ENCODE results near the gene AMPD3. TPM values are rescaled to one million over a fixed set of nuclear protein-coding genes. Genes with fewer than 3 reads are reported as not detected.
A peak's percentile ranks its signal among the peaks of the same experiment; 100 is the strongest.

The AMPD3 gene
- total RNA-seq, 1 donor from 2014 or later: 18.3 TPM

- intact Hi-C loops (cut with micrococcal nuclease): loop anchor here (2.0 to 10.0 kb wide), 10 partner anchors 46 to 1773 kb away; partner anchors contain the start of genes EIF4G2, RNF141, RPL27A and TRIM66
- Mint-ChIP-seq H3K27me3 (no peaks in the 10 kb centered on the region), H3K36me3 (ENCODE audit: low read depth) (peaks cover 24% of the 10 kb centered on the region), H3K4me1 (peaks cover 53% of the 10 kb centered on the region), H3K9me3 (no peaks in the 10 kb centered on the region), H3K27ac (peak overlapping the region; percentile 94), H3K4me3 (peak overlapping the region; percentile 96)
- no peak for DNase-seq
Measured at GRCh38 chr11:10457901-10458300, 2.8 kb downstream of the AMPD3 start.

- peak; percentile 90 for DNase-seq
- intact Hi-C loops (cut with micrococcal nuclease): loop anchor here (1.0 to 10.0 kb wide), 12 partner anchors 8 to 1774 kb away; partner anchors contain the start of genes EIF4G2, RNF141, RPL27A and TRIM66
- H3K27ac Mint-ChIP-seq: peak overlapping the region; percentile 95
- H3K27me3 Mint-ChIP-seq: no peaks in the 10 kb centered on the region
- H3K9me3 Mint-ChIP-seq: no peaks in the 10 kb centered on the region
- peaks cover 36% of the 10 kb centered on the region for H3K36me3 Mint-ChIP-seq (ENCODE audit: low read depth)
- peak overlapping the region; percentile 84 for H3K4me3 Mint-ChIP-seq
- peaks cover 49% of the 10 kb centered on the region for H3K4me1 Mint-ChIP-seq
Measured at GRCh38 chr11:10459029-10459970, 4.2 kb downstream of the AMPD3 start.

- intact Hi-C loops (cut with micrococcal nuclease): no loop called here
- no peaks in the 10 kb centered on the region for H3K9me3 Mint-ChIP-seq
- DNase-seq: no peak
- peak overlapping the region; percentile 25 for H3K27ac Mint-ChIP-seq
- H3K4me3 Mint-ChIP-seq: no peak overlapping the region
- peaks cover 49% of the 10 kb centered on the region for H3K36me3 Mint-ChIP-seq (ENCODE audit: low read depth)
- H3K27me3 Mint-ChIP-seq: no peaks in the 10 kb centered on the region
- peaks cover 37% of the 10 kb centered on the region for H3K4me1 Mint-ChIP-seq
Measured at GRCh38 chr11:10460611-10461275, 5.7 kb downstream of the AMPD3 start.

GRCh38 chr11:10461276-10461790 lies 6.3 kb downstream of the AMPD3 start:
- H3K4me1 Mint-ChIP-seq: peaks cover 33% of the 10 kb centered on the region
- no peak overlapping the region for H3K4me3 Mint-ChIP-seq
- no peak for DNase-seq
- H3K36me3 Mint-ChIP-seq (ENCODE audit: low read depth): peaks cover 53% of the 10 kb centered on the region
- intact Hi-C loops (cut with micrococcal nuclease): no loop called here
- H3K9me3 Mint-ChIP-seq: no peaks in the 10 kb centered on the region
- H3K27ac Mint-ChIP-seq: no peak overlapping the region
- H3K27me3 Mint-ChIP-seq: no peaks in the 10 kb centered on the region

- Mint-ChIP-seq H3K27ac (peak overlapping the region; percentile 10), H3K36me3 (ENCODE audit: low read depth) (peaks cover 64% of the 10 kb centered on the region), H3K27me3 (no peaks in the 10 kb centered on the region), H3K9me3 (peaks cover 5% of the 10 kb centered on the region), H3K4me1 (peaks cover 21% of the 10 kb centered on the region), H3K4me3 (no peak overlapping the region)
- intact Hi-C loops (cut with micrococcal nuclease): no loop called here
- no peak for DNase-seq
Measured at GRCh38 chr11:10462746-10463300, 7.8 kb downstream of the AMPD3 start.

- Mint-ChIP-seq H3K27ac (no peak overlapping the region), H3K36me3 (ENCODE audit: low read depth) (peaks cover 54% of the 10 kb centered on the region), H3K9me3 (peaks cover 19% of the 10 kb centered on the region), H3K27me3 (no peaks in the 10 kb centered on the region), H3K4me3 (no peak overlapping the region), H3K4me1 (peaks cover 9% of the 10 kb centered on the region)
- intact Hi-C loops (cut with micrococcal nuclease): no loop called here
- no peak for DNase-seq
Measured at GRCh38 chr11:10473371-10473770, 18.3 kb downstream of the AMPD3 start.

GRCh38 chr11:10474551-10474950 lies 19.5 kb downstream of the AMPD3 start:
- H3K27me3 Mint-ChIP-seq: no peaks in the 10 kb centered on the region
- intact Hi-C loops (cut with micrococcal nuclease): no loop called here
- H3K27ac Mint-ChIP-seq: no peak overlapping the region
- H3K36me3 Mint-ChIP-seq (ENCODE audit: low read depth): peaks cover 44% of the 10 kb centered on the region
- H3K4me3 Mint-ChIP-seq: no peak overlapping the region
- peaks cover 5% of the 10 kb centered on the region for H3K4me1 Mint-ChIP-seq
- no peak for DNase-seq
- H3K9me3 Mint-ChIP-seq: peaks cover 7% of the 10 kb centered on the region

GRCh38 chr11:10476342-10476741 lies 21.3 kb downstream of the AMPD3 start:
- no peak for DNase-seq
- Mint-ChIP-seq H3K36me3 (ENCODE audit: low read depth) (peaks cover 46% of the 10 kb centered on the region), H3K27me3 (no peaks in the 10 kb centered on the region), H3K9me3 (peaks cover 4% of the 10 kb centered on the region), H3K4me1 (peaks cover 5% of the 10 kb centered on the region), H3K27ac (no peak overlapping the region), H3K4me3 (no peak overlapping the region)
- intact Hi-C loops (cut with micrococcal nuclease): no loop called here

- no peak for DNase-seq
- Mint-ChIP-seq H3K4me1 (peaks cover 5% of the 10 kb centered on the region), H3K27me3 (no peaks in the 10 kb centered on the region), H3K27ac (no peak overlapping the region), H3K4me3 (no peak overlapping the region), H3K36me3 (ENCODE audit: low read depth) (peaks cover 45% of the 10 kb centered on the region), H3K9me3 (no peaks in the 10 kb centered on the region)
- intact Hi-C loops (cut with micrococcal nuclease): no loop called here
Measured at GRCh38 chr11:10476927-10477689, 22.0 kb downstream of the AMPD3 start.

- Mint-ChIP-seq H3K27ac (no peak overlapping the region), H3K9me3 (no peaks in the 10 kb centered on the region), H3K27me3 (no peaks in the 10 kb centered on the region), H3K4me1 (peaks cover 5% of the 10 kb centered on the region), H3K36me3 (ENCODE audit: low read depth) (peaks cover 44% of the 10 kb centered on the region), H3K4me3 (no peak overlapping the region)
- no peak for DNase-seq
- intact Hi-C loops (cut with micrococcal nuclease): no loop called here
Measured at GRCh38 chr11:10477690-10478046, 22.6 kb downstream of the AMPD3 start.

- DNase-seq: no peak
- peaks cover 5% of the 10 kb centered on the region for H3K4me1 Mint-ChIP-seq
- intact Hi-C loops (cut with micrococcal nuclease): no loop called here
- H3K27me3 Mint-ChIP-seq: no peaks in the 10 kb centered on the region
- peaks cover 45% of the 10 kb centered on the region for H3K36me3 Mint-ChIP-seq (ENCODE audit: low read depth)
- H3K9me3 Mint-ChIP-seq: no peaks in the 10 kb centered on the region
- no peak overlapping the region for H3K27ac Mint-ChIP-seq
- no peak overlapping the region for H3K4me3 Mint-ChIP-seq
Measured at GRCh38 chr11:10478066-10478465, 23.0 kb downstream of the AMPD3 start.

- intact Hi-C loops (cut with micrococcal nuclease): no loop called here
- no peak for DNase-seq
- no peak overlapping the region for H3K4me3 Mint-ChIP-seq
- H3K36me3 Mint-ChIP-seq (ENCODE audit: low read depth): peaks cover 42% of the 10 kb centered on the region
- no peaks in the 10 kb centered on the region for H3K27me3 Mint-ChIP-seq
- peaks cover 5% of the 10 kb centered on the region for H3K4me1 Mint-ChIP-seq
- no peak overlapping the region for H3K27ac Mint-ChIP-seq
- no peaks in the 10 kb centered on the region for H3K9me3 Mint-ChIP-seq
Measured at GRCh38 chr11:10478574-10479550, 23.8 kb downstream of the AMPD3 start.

All from activated CD4-positive, alpha-beta T cell treated with anti-CD3 and anti-CD28 coated beads, Interleukin-2, amount 10 ng/mL, durations not matched to agents 24 days and 14 days (primary cell).